Body of pancreas (tissue), 4 donors: ENCODE measurements around the gene CHFR.

ENCODE experiments used
- POLR2A ChIP-seq, 3 donors: fragments of 450-650 bp; IDR thresholded peaks; one replicate each; pipeline ENCODE4 v1.6.1; 2016; ENCODE audit warnings: antibody characterized with exemption in 3 of 3, mild to moderate bottlenecking in 2 of 3
- TF ChIP-seq, protein P1 (sequence below), 7 experiments: fragments of 450-650 bp in 4 of 7; fragments of 200-600 bp in 3 of 7; sonication (generic) in 3 of 7; IDR thresholded peaks; one replicate each; pipeline ENCODE4 v1.5.1; 2016 to 2019; ENCODE audit warnings: antibody characterized with exemption in 7 of 7

GRCh38 chr12:132818562-132818961 lies 68.8 kb downstream of the CHFR start:
- TF ChIP-seq POLR2A (IDR thresholded peaks at IDR 0.05), result no peak
- TF ChIP-seq, protein P1, sequence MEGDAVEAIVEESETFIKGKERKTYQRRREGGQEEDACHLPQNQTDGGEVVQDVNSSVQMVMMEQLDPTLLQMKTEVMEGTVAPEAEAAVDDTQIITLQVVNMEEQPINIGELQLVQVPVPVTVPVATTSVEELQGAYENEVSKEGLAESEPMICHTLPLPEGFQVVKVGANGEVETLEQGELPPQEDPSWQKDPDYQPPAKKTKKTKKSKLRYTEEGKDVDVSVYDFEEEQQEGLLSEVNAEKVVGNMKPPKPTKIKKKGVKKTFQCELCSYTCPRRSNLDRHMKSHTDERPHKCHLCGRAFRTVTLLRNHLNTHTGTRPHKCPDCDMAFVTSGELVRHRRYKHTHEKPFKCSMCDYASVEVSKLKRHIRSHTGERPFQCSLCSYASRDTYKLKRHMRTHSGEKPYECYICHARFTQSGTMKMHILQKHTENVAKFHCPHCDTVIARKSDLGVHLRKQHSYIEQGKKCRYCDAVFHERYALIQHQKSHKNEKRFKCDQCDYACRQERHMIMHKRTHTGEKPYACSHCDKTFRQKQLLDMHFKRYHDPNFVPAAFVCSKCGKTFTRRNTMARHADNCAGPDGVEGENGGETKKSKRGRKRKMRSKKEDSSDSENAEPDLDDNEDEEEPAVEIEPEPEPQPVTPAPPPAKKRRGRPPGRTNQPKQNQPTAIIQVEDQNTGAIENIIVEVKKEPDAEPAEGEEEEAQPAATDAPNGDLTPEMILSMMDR (IDR thresholded peaks at IDR 0.05), result no peak
